Measurements from ENCODE around the gene SYT7. TPM values are rescaled to one million over a fixed set of nuclear protein-coding genes. Genes with fewer than 3 reads are reported as not detected.
A peak's percentile ranks its signal among the peaks of the same experiment; 100 is the strongest.

Gene SYT7
- total RNA-seq, 1 donor from 2014 or later, result 2.4 TPM

GRCh38 chr11:61585115-61585514, 4.2 kb upstream of the SYT7 start:
- DNase-seq (ENCODE audit: low spot score), result no peak

DNA sequence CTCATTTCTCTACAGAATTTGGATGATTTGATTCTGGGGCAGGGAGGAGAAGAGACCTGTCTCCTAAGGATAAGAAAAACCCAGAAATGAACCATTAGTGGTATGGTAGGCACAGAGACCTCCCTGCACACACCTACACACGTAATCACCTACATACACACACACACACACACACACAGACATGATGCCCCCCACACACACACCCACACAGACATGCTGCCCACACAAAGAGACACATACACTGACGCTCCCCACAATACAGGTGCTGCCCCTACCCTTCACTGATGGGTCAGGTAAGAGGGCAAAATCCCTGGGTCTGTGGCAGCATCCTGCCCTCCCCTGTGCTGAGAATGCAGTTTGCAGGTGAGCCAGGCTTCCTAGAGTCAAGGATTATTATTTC, 1.1 kb upstream of the SYT7 start:
- no peak for DNase-seq (ENCODE audit: low spot score)

GRCh38 chr11:61580271-61580888, 496 bp downstream of the SYT7 start:
- no peak for DNase-seq (ENCODE audit: low spot score)

GRCh38 chr11:61579676-61580270, 1.1 kb downstream of the SYT7 start:
- no peak for DNase-seq (ENCODE audit: low spot score)

DNA sequence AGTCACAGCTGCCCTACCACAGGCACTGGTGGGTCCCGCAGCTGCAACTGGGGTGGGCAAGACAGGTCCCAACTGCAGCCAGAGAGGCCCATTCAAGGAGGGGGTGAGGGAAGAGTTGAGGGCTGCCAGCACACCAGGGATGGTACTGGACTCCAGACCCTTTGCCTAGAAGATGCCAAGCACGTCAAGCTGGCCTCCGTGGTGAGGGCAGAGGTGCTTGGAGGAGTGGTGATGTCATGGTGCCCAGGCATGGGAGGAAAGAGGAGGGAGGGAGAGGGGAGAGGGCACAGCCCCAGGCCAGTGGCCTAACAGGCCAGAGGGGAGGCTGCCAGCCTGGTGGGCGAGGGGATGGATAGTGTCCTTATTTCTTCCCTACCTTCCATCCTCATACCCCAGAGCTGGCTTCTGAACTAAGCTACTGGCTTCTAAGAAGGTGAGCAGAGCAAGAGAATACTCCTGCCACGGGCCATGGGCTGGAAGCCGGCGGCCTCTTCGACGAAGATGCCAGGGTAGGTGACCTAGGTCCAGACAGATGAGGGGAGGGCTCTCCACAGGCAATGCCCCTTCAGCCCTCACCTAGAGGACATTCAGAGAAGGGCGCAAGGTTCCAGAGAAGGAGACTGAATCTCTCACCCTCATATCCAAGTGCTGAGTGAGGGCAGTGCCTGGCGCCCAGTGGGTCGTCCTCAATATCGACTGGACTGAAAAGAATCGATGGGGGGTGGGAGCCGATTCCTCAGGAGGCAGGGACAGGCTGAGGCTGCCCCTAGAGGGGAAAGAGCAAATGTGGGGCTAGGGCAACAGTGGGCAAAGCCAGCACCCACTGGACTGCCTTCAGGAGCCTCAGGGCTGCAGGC, 1.8 kb downstream of the SYT7 start:
- DNase-seq (ENCODE audit: low spot score), result no peak

DNA sequence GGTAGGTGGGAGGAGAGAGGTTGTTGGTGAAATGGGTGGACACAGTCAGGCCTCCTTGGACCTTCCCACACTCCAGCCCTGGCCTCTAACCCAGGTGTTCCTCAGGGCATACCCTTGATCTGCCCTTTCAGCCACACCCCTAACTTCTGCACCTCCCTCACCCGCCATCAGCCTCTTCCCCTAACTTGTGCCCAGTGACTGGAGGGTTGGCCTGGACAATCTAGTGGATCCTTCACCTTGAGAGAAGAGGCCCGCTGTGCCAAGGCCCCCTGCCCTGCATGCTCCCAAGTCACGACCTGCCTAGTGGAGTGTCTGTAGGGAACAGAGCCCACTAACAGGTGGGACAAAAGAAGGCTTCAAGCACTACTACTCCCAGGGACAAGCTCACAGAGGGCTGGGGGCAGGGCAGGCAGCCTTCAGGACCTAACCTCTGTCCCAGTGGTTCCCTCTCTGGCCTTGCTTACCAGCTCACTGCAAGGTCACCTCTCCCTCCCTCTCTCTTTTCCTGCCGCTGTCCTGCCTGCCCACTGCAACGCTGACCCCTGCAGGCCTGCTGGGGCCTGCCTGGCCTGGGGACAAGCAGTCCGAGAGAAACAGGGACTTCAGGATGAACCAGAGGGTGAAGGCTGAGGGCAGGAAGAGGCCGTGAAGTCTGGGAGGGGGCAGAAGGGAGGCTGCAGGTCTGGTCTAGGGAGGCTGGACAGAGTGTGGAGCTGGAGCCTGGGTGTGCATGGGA, 3.3 kb downstream of the SYT7 start:
- no peak for DNase-seq (ENCODE audit: low spot score)

DNA sequence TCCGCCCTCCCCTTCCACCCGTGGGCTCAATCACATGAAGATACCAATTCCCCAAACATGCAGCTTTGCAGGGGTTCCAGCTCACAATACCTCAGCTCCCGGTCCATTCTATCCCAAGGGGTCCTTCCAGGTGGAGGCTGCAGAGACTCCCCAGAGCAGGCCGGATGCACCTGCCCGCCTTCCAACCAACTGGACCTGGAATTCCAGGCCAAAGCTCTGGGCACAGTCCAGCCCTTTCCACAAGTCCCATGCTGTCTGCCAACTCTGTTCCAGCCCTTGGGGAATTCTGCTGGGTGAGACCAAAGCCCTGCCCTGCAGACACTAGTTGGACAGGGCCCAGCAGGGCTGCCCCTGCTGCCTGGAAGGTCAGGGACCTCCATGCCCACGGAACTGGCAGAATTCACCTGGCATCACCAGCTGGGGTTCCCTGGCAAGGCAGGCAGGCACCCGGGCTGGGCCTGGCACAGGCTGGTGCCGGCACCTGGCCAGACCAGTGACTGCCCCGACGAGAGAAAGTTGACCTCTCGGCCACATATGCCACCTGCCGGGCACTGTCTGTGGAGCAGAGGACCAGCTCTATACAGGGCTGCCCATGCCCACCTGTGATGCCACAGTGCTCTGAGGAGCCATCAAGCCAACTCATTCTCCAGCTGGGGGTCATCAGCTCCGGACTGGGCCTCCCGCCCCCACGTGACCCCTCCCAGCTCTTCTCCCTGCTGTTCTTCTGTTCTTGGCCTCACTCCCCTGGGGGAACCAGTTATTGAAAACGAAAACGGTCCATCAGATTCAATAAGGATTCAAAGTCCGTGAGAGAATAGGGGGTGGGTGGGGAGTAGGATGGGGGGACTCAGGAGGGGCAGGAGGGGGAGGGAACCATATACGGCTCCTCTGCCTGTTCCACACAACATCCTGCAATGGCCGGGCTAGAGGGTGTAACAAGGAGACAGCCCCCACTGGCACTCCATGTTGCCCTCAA, 4.7 kb downstream of the SYT7 start:
- no peak for DNase-seq (ENCODE audit: low spot score)

- no peak for DNase-seq (ENCODE audit: low spot score)
Observed at GRCh38 chr11:61574611-61575010, 6.3 kb downstream of the SYT7 start.

- no peak for DNase-seq (ENCODE audit: low spot score)
Observed at GRCh38 chr11:61572913-61573312, 8.0 kb downstream of the SYT7 start.

GRCh38 chr11:61571869-61572268, 9.0 kb downstream of the SYT7 start:
- DNase-seq (ENCODE audit: low spot score), result no peak

DNA sequence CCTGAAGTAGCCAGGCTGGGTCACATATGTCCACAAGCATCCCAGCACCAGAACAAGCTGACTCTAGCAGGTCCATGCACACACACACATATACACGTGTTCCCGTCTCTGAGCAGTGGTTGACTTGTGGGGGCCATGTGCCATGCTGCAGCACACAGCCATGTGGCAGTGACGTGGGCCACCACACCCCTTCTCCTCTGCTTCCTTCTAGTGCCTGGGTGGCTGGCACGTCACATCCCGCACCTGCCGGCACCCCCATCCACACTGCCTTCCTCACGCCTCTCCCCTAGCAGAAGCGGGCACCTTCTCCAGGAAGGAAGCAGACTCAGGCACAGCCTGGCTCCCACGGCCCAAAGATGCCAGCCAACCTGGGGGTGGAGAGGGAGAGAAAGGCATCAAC, 9.5 kb downstream of the SYT7 start:
- DNase-seq (ENCODE audit: low spot score), result no peak

GRCh38 chr11:61569701-61570100, 11.2 kb downstream of the SYT7 start:
- no peak for DNase-seq (ENCODE audit: low spot score)

GRCh38 chr11:61569018-61569417, 11.9 kb downstream of the SYT7 start:
- DNase-seq (ENCODE audit: low spot score), result no peak

DNA sequence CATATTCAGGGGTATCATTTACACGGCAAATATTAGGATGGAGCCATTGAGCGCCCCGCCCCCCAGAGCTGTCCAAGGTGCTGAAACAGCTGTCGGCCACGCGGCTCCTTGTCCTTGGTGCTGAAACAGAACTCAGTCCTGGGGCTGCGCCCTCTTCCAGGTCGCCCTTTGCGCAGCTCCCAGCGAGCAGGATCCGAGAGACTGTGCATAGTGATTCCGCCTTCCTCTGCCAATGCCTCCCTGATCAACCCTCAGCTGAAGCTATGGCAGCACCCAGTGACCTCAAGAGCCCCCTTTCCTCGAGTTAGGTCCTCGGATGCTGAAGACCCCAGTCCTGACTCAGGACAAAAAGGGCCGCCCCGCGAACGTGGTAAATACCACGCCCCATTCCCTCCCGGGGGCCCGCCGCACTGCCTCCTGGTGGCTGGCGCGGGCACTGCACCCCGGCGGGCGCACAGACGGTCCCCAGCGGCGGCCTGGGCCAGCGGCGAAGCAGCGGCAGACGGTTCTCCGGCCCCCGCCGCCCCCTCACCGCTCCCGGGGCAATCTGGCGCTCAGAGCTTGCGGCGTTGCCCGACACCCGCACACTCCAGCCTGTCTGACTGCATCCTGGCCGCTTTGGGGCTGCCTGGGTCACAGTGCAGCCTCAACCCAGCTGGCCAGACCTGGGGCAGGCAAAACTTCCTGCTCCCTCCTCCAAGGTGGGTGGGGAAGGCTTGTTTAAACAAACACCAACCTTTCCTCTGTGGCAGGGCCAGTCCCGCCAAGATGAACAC, 13.4 kb downstream of the SYT7 start:
- peak; percentile 94 for DNase-seq (ENCODE audit: low spot score)

GRCh38 chr11:61564936-61565696, 15.8 kb downstream of the SYT7 start:
- DNase-seq (ENCODE audit: low spot score), result no peak

DNA sequence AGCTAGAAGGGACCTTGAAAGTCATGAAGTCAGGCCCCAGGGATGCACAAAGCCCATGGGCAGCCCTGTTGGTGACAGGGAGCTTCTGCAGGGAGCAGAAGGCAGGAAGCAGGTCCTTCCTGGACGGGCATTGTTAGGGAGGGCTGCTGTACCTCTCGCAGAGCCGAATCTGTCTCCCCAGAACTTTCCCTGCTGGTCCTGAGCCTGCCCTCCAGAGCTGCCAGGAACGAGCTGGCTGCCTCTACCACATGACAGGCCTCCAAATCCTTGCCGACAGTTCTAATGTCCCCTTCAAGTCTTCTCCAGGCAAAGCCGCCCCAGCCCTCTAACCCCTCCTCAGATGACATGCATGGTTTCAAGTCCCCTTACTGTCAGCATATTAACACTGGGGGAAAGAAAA, 20.1 kb downstream of the SYT7 start:
- no peak for DNase-seq (ENCODE audit: low spot score)

GRCh38 chr11:61556621-61557020, 24.3 kb downstream of the SYT7 start:
- DNase-seq (ENCODE audit: low spot score), result no peak

DNA sequence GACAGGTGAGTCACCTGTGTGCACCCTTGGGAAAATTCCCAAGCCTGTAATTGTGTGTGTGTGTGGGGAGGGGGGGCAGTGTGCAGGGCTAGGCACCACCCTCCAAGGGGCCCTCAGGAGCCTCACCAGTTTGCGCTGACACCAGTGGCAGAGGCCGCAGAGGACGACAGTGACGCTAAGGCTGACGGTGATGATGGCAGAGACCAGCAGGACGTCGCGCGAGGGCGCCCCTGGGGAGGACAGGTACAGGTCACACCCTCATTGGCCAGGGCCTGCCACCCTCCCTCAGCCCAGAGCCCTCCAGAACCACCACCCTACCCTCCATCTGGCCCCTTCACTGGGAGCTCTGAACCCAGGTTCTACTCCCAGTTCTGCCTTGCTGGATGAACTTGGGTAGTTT, 24.9 kb downstream of the SYT7 start:
- no peak for DNase-seq (ENCODE audit: low spot score)

Measured in mesenteric fat pad (tissue), 1 donor.